CD4-positive, alpha-beta T cell treated with Interleukin-17A for 4 hours (primary cell): ENCODE data around the gene CDC42BPG.

Experiments
- DNase-seq: peaks from one replicate; pipeline ENCODE4 v3.0.0-alpha.2; 2020; ENCODE audit warnings: mixed read lengths

The CDC42BPG gene

DNA sequence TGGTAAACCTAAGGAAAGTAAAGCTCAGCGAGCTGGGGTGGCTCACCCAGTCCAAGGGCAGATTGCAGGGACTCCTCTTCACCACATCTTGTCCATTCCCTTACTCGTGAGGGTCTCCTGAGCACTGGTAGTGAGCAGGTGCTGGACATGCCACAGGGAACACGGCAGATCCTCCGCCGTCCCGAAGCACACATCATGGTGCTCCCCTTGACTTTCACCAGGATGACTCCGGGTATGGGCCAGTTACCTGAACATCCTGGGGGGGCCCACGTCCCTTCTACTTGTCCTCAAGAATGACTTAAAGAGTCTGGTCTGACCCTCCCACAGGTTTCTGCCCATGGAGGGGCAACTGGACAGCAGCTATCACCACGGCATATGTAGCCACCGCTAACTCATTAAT, 58.1 kb downstream of the CDC42BPG start:
- no peak for DNase-seq

DNA sequence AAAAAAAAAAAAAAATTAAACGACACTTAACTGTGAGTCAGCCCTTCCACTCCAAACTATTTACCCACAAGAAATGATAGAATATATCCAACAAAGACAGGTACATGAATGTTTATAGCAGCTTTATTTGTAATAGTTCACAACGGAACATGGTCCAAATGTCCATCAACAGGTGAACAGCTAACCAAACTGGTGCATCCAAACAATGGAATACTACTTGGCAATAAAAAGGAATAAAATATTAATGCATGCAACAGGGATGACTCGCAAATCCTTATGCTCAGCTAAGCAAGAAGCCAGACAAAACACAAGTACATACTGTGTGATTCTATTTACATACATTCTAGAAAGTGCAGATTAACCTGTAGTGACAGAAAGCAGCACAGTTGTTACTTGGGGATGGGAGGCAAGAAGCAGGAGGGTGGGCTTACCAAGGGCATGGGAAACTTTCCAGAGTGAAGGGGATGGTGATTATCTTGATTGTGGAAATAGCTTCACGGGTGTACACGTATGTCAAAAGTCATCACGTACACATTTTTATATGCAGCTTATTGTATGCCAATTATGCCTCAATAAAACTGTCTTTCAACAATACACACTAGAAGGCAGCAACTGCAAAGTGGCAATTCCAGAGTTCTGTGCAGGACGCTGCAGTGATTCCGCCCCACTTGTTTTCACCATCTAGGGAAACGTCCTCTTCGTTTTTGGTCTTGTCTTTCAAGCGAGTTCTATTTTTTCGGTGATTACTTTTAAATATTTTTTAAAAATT, 59.5 kb downstream of the CDC42BPG start:
- no peak for DNase-seq

GRCh38 chr11:64778473-64779298, 65.8 kb downstream of the CDC42BPG start, which contains the start of gene SF1:
SF1 (minus strand) TSS chr11:64778542; CDS start chr11:64778392, 150 bp downstream.
- DNase-seq: peak; percentile 98

GRCh38 chr11:64778223-64778472, 66.3 kb downstream of the CDC42BPG start:
- no peak for DNase-seq

GRCh38 chr11:64777449-64778222, 66.8 kb downstream of the CDC42BPG start:
- DNase-seq: peak; percentile 91

DNA sequence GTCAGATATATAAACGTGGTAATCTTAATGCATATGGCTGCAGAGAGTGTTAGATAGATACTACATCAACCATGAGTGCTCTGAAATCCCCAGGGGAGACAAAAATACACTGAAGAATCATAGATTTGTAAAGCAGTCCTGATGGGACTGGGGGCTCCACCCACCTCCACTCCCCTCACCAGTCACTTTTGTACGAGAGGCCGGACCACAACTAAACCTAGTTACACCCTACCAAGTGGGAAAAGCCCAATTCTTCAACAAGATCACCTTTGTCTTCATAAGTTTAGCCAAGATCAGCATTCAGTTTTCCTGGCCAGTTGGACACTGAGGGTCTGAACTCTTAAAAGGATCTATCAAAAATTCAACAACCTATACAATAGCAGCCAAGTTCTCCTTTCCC, 67.6 kb downstream of the CDC42BPG start:
- no peak for DNase-seq

GRCh38 chr11:64776425-64776824, 68.0 kb downstream of the CDC42BPG start:
- DNase-seq: no peak

- DNase-seq: no peak
These were observed 70.3 kb downstream of the CDC42BPG start for GRCh38 chr11:64774144-64774543.
